ENCODE results near the gene CLMN. TPM values are rescaled to one million over a fixed set of nuclear protein-coding genes. Genes with fewer than 3 reads are reported as not detected.
"Not testable (repeated sequence)": the region's sequence is repeated elsewhere in the genome, so short reads cannot be mapped to it uniquely, and the experiment has no call there.

CLMN gene
- total and polyA plus RNA-seq, 2 donors (not counting 1 experiment from before 2014, with no cell fraction given), result 9.6 to 51.5 TPM

- Histone ChIP-seq H3K4me3 (ENCODE audit: control extremely low read depth in 1 of 5, extremely low read depth in 1 of 5, insufficient read depth in 1 of 5, low read depth in 2 of 5, low read length in 4 of 5) (no peak overlapping the region), H3K4me1 (ENCODE audit: control insufficient read depth in 2 of 2, insufficient read depth in 2 of 2, low read length in 2 of 2) (peaks cover 5 to 6% of the 10 kb centered on the region in 2 donors), H3K27me3 (replicated peaks in 1 of 4; ENCODE audit: control extremely low read depth in 1 of 4, control insufficient read depth in 3 of 4, insufficient read depth in 4 of 4, low read length in 3 of 4) (peaks cover 0 to 16% (median 4%) of the 10 kb centered on the region in 4 experiments), H3K9ac (ENCODE audit: low read length) (no peak overlapping the region), H2AFZ (ENCODE audit: insufficient read depth, low read depth, low read length, poor library complexity, severe bottlenecking) (no peak overlapping the region), H3K79me2 (ENCODE audit: control insufficient read depth, insufficient read depth, low read length) (no peaks in the 10 kb centered on the region), H3K9me3 (ENCODE audit: control extremely low read depth in 1 of 3, control insufficient read depth in 2 of 3, insufficient read depth in 1 of 3, low read length in 2 of 3) (peaks cover 0 to 2% (median 0%) of the 10 kb centered on the region in 3 donors), H3K27ac (ENCODE audit: low read length in 2 of 2) (no peak overlapping the region), H3K4me2 (replicated peaks; ENCODE audit: low read depth, low read length, poor library complexity, severe bottlenecking) (no peak overlapping the region), H4K20me1 (ENCODE audit: control insufficient read depth, insufficient read depth, low read length, poor library complexity, severe bottlenecking) (no peaks in the 10 kb centered on the region), H3K36me3 (replicated peaks in 1 of 2; ENCODE audit: control extremely low read depth in 1 of 2, control insufficient read depth in 1 of 2, extremely low read depth in 1 of 2, insufficient read depth in 2 of 2, low read length in 1 of 2) (no peaks in the 10 kb centered on the region)
- Mint-ChIP-seq H3K27me3 (peaks cover 26% of the 10 kb centered on the region), H3K4me1 (peaks cover 11% of the 10 kb centered on the region), H3K9me3 (ENCODE audit: insufficient read depth) (no peaks in the 10 kb centered on the region), H3K27ac (no peak overlapping the region), H3K4me3 (no peak overlapping the region)
- TF ChIP-seq CTCF (IDR thresholded peaks at IDR 0.05) (no peak), EZH2 (IDR thresholded peaks at IDR 0.05; ENCODE audit: borderline replicate concordance, insufficient read depth, low read depth, low read length, poor library complexity, severe bottlenecking) (no peak)
- DNase-seq (no peak), ATAC-seq (ENCODE audit: low read depth) (no peak)
- ChIA-PET POLR2A (no interaction called here), CTCF (interaction anchor here (0.5 kb wide), 1 partner anchor 861 kb away, joined by 3 read pairs; no protein-coding TSS in a partner anchor)
- intact Hi-C loops (cut with micrococcal nuclease), result no loop called here
- WGBS (ENCODE audit: insufficient coverage), result 93% methylated on average over 3 of the region's 8 CpGs
Observed at GRCh38 chr14:95182379-95182778, 137.3 kb downstream of the CLMN start.

DNA sequence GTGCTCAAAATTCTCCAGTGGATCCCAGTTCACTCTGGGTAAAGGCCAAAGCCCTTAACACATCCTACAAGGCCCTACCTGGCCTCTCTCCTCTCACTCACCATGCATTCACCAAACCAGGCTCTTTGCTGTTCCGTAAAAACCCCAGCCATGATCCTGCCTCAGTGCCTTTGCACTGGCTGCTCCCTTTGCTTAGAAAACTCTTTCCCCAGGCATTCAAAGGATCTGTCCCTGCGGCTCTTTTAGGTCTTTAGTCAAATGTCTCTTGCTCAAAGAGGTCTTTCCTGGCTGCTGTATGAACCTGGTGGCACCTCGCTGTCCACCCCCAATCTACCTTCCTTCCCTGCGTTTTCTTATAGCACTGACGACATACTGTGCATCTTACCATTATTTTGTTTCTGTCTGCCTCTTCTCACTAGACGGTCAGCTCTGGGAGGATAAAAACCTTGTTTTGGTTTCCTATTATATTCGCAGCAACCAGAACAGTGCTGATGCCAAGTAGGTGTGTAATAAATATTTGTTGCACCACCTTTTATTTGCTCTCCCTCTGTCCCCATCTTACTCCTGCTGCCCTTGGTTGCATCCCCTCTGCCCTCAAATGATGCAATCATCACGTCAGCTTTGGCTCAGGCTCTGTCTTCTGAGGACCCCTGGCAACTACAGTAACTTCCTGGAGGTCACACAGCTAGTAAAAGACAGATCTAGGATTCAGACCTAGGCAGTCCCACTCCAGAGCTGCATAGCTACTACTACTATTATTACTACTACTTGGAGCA is 138.6 kb downstream of the CLMN start:
- TF ChIP-seq EZH2 (IDR thresholded peaks at IDR 0.05; ENCODE audit: borderline replicate concordance, insufficient read depth, low read depth, low read length, poor library complexity, severe bottlenecking) (no peak), CTCF (IDR thresholded peaks at IDR 0.05) (no peak)
- Histone ChIP-seq H3K79me2 (ENCODE audit: control insufficient read depth, insufficient read depth, low read length) (no peaks in the 10 kb centered on the region), H3K4me2 (replicated peaks; ENCODE audit: low read depth, low read length, poor library complexity, severe bottlenecking) (no peak overlapping the region), H3K27me3 (replicated peaks in 1 of 4; ENCODE audit: control extremely low read depth in 1 of 4, control insufficient read depth in 3 of 4, insufficient read depth in 4 of 4, low read length in 3 of 4) (peaks cover 0 to 14% (median 4%) of the 10 kb centered on the region in 4 experiments), H3K4me1 (ENCODE audit: control insufficient read depth in 2 of 2, insufficient read depth in 2 of 2, low read length in 2 of 2) (peaks cover 5 to 6% of the 10 kb centered on the region in 2 donors), H2AFZ (ENCODE audit: insufficient read depth, low read depth, low read length, poor library complexity, severe bottlenecking) (no peak overlapping the region), H3K9ac (ENCODE audit: low read length) (no peak overlapping the region), H3K27ac (ENCODE audit: low read length in 2 of 2) (no peak overlapping the region), H3K36me3 (replicated peaks in 1 of 2; ENCODE audit: control extremely low read depth in 1 of 2, control insufficient read depth in 1 of 2, extremely low read depth in 1 of 2, insufficient read depth in 2 of 2, low read length in 1 of 2) (no peaks in the 10 kb centered on the region), H3K4me3 (ENCODE audit: control extremely low read depth in 1 of 5, extremely low read depth in 1 of 5, insufficient read depth in 1 of 5, low read depth in 2 of 5, low read length in 4 of 5) (no peak overlapping the region), H4K20me1 (ENCODE audit: control insufficient read depth, insufficient read depth, low read length, poor library complexity, severe bottlenecking) (no peaks in the 10 kb centered on the region), H3K9me3 (ENCODE audit: control extremely low read depth in 1 of 3, control insufficient read depth in 2 of 3, insufficient read depth in 1 of 3, low read length in 2 of 3) (no peaks in the 10 kb centered on the region)
- ChIA-PET CTCF (no interaction called here), POLR2A (no interaction called here)
- 94% methylated on average over 5 of the region's 8 CpGs for WGBS (ENCODE audit: insufficient coverage)
- Mint-ChIP-seq H3K27ac (no peak overlapping the region), H3K4me1 (peaks cover 9% of the 10 kb centered on the region), H3K27me3 (peaks cover 23% of the 10 kb centered on the region), H3K4me3 (no peak overlapping the region), H3K9me3 (ENCODE audit: insufficient read depth) (no peaks in the 10 kb centered on the region)
- DNase-seq (no peak), ATAC-seq (ENCODE audit: low read depth) (no peak)
- intact Hi-C loops (cut with micrococcal nuclease), result no loop called here

- H2AFZ ChIP-seq (ENCODE audit: insufficient read depth, low read depth, low read length, poor library complexity, severe bottlenecking); H3K4me1 ChIP-seq (ENCODE audit: control insufficient read depth in 2 of 2, insufficient read depth in 2 of 2, low read length in 2 of 2); H3K27ac ChIP-seq (ENCODE audit: low read length in 2 of 2); H3K4me3 Mint-ChIP-seq; ATAC-seq (ENCODE audit: low read depth); H3K79me2 ChIP-seq (ENCODE audit: control insufficient read depth, insufficient read depth, low read length); H3K27ac Mint-ChIP-seq; H3K36me3 ChIP-seq (replicated peaks in 1 of 2; ENCODE audit: control extremely low read depth in 1 of 2, control insufficient read depth in 1 of 2, extremely low read depth in 1 of 2, insufficient read depth in 2 of 2, low read length in 1 of 2); H3K4me3 ChIP-seq (ENCODE audit: control extremely low read depth in 1 of 5, extremely low read depth in 1 of 5, insufficient read depth in 1 of 5, low read depth in 2 of 5, low read length in 4 of 5); intact Hi-C loops (cut with micrococcal nuclease); POLR2A ChIA-PET; CTCF ChIA-PET; H3K9me3 ChIP-seq (ENCODE audit: control extremely low read depth in 1 of 3, control insufficient read depth in 2 of 3, insufficient read depth in 1 of 3, low read length in 2 of 3); H4K20me1 ChIP-seq (ENCODE audit: control insufficient read depth, insufficient read depth, low read length, poor library complexity, severe bottlenecking); H3K9ac ChIP-seq (ENCODE audit: low read length); H3K4me1 Mint-ChIP-seq; H3K27me3 Mint-ChIP-seq; H3K9me3 Mint-ChIP-seq (ENCODE audit: insufficient read depth); H3K4me2 ChIP-seq (replicated peaks; ENCODE audit: low read depth, low read length, poor library complexity, severe bottlenecking); H3K27me3 ChIP-seq (replicated peaks in 1 of 4; ENCODE audit: control extremely low read depth in 1 of 4, control insufficient read depth in 3 of 4, insufficient read depth in 4 of 4, low read length in 3 of 4); DNase-seq: not testable (repeated sequence)
- WGBS (ENCODE audit: insufficient coverage), result no CpG with 5 or more reads among the region's 3 CpGs
Observed at GRCh38 chr14:95175670-95176069, 144.0 kb downstream of the CLMN start.
